ENCODE data around the gene VEPH1. TPM values are rescaled to one million over a fixed set of nuclear protein-coding genes. Genes with fewer than 3 reads are reported as not detected.

Gene VEPH1
- total RNA-seq, 1 donor from 2014 or later = 2.7 TPM

GRCh38 chr3:157280354-157280753 lies 222.9 kb downstream of the VEPH1 start:
- Histone ChIP-seq H3K27me3 (no peaks in the 10 kb centered on the region), H3K27ac (no peak overlapping the region), H3K9me3 (no peaks in the 10 kb centered on the region), H3K4me1 (no peaks in the 10 kb centered on the region), H3K36me3 (no peaks in the 10 kb centered on the region), H3K4me3 (no peak overlapping the region)
- DNase-seq (ENCODE audit: extremely low spot score in 2 of 2) = no peak
- intact Hi-C loops (cut with DNase I) = no loop called here
- TF ChIP-seq CTCF (IDR thresholded peaks at IDR 0.05) (no peak), POLR2A (IDR thresholded peaks at IDR 0.05) (no peak), POLR2AphosphoS5 (IDR thresholded peaks at IDR 0.05; ENCODE audit: insufficient read depth in 1 of 2, low read depth in 1 of 2) (no peak)

GRCh38 chr3:157279237-157279636 lies 224.0 kb downstream of the VEPH1 start:
- Histone ChIP-seq H3K4me1 (no peaks in the 10 kb centered on the region), H3K27ac (no peak overlapping the region), H3K9me3 (no peaks in the 10 kb centered on the region), H3K36me3 (no peaks in the 10 kb centered on the region), H3K27me3 (no peaks in the 10 kb centered on the region), H3K4me3 (no peak overlapping the region)
- TF ChIP-seq POLR2A (IDR thresholded peaks at IDR 0.05) = no peak
- no peak for TF ChIP-seq POLR2AphosphoS5 (IDR thresholded peaks at IDR 0.05; ENCODE audit: insufficient read depth in 1 of 2, low read depth in 1 of 2)
- TF ChIP-seq CTCF (IDR thresholded peaks at IDR 0.05) = no peak
- DNase-seq (ENCODE audit: extremely low spot score in 2 of 2) = no peak
- intact Hi-C loops (cut with DNase I) = no loop called here

GRCh38 chr3:157276801-157277200 lies 226.4 kb downstream of the VEPH1 start:
- Histone ChIP-seq H3K4me1 (no peaks in the 10 kb centered on the region), H3K9me3 (no peaks in the 10 kb centered on the region), H3K4me3 (no peak overlapping the region), H3K27me3 (no peaks in the 10 kb centered on the region), H3K27ac (no peak overlapping the region), H3K36me3 (no peaks in the 10 kb centered on the region)
- DNase-seq (ENCODE audit: extremely low spot score in 2 of 2) = no peak
- intact Hi-C loops (cut with DNase I) = no loop called here
- TF ChIP-seq POLR2A (IDR thresholded peaks at IDR 0.05) (no peak), POLR2AphosphoS5 (IDR thresholded peaks at IDR 0.05; ENCODE audit: insufficient read depth in 1 of 2, low read depth in 1 of 2) (no peak), CTCF (IDR thresholded peaks at IDR 0.05) (no peak)

GRCh38 chr3:157275832-157276231 lies 227.4 kb downstream of the VEPH1 start:
- TF ChIP-seq CTCF (IDR thresholded peaks at IDR 0.05) = no peak
- no peak for TF ChIP-seq POLR2AphosphoS5 (IDR thresholded peaks at IDR 0.05; ENCODE audit: insufficient read depth in 1 of 2, low read depth in 1 of 2)
- TF ChIP-seq POLR2A (IDR thresholded peaks at IDR 0.05) = no peak
- Histone ChIP-seq H3K4me3 (no peak overlapping the region), H3K27ac (no peak overlapping the region), H3K36me3 (no peaks in the 10 kb centered on the region), H3K4me1 (no peaks in the 10 kb centered on the region), H3K27me3 (no peaks in the 10 kb centered on the region), H3K9me3 (no peaks in the 10 kb centered on the region)
- DNase-seq (ENCODE audit: extremely low spot score in 2 of 2) = no peak
- intact Hi-C loops (cut with DNase I) = no loop called here

- Histone ChIP-seq H3K9me3 (no peaks in the 10 kb centered on the region), H3K4me3 (no peak overlapping the region), H3K4me1 (no peaks in the 10 kb centered on the region), H3K27me3 (no peaks in the 10 kb centered on the region), H3K27ac (no peak overlapping the region), H3K36me3 (no peaks in the 10 kb centered on the region)
- peak in 1 of 2 donors; percentile 13 for TF ChIP-seq POLR2AphosphoS5 (IDR thresholded peaks at IDR 0.05; ENCODE audit: insufficient read depth in 1 of 2, low read depth in 1 of 2)
- no peak for TF ChIP-seq CTCF (IDR thresholded peaks at IDR 0.05)
- no peak for TF ChIP-seq POLR2A (IDR thresholded peaks at IDR 0.05)
- intact Hi-C loops (cut with DNase I) = no loop called here
- no peak for DNase-seq (ENCODE audit: extremely low spot score in 2 of 2)
Measured at GRCh38 chr3:157274644-157275137, 228.5 kb downstream of the VEPH1 start.
